Erythroblast (primary cell): ENCODE data around the gene TTC39C.

Experiments
- GATA1 ChIP-seq: IDR thresholded peaks from 2 replicates; pipeline ENCODE4 v1.6.1; 2011; ENCODE audit warnings: low read depth, mild to moderate bottlenecking, control low read depth, low read length, moderate library complexity
- POLR2A ChIP-seq: IDR thresholded peaks from 2 replicates; pipeline ENCODE4 v1.6.1; 2011; ENCODE audit warnings: mild to moderate bottlenecking, low read length

DNA sequence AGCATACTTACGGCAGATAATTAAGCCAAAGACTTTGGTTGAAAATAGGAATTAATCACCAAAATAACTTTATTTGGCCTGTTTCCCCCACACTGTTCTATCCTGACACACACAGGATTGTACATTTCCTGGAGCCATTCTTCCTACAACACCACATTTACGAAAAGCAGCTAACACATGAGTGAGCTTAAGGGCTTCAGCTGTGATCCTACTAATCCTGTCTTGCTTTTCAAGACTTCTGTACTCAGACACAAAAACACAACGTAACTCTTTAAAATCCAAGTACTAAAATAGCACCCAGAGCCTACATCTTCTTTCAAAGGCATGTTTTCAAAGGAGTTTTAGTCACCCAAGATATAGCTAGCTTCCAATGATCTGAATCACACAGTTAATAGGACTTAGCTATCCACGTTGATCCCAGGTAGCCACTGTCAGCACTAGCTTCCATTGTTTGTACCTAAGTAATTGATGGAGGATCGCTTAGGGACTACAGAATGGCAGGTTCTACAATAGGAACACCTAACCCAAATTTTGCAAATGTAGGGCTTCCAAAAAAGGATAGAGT is 42.8 kb upstream of the TTC39C start:
- TF ChIP-seq POLR2A (no peak), GATA1 (no peak)
